PFSK-1 (cell line): ENCODE data around the gene SCN10A.

Source experiments
- FOXP2 ChIP-seq: optimal IDR thresholded peaks from 2 replicates; pipeline ENCODE3; 2011; ENCODE audit warnings: borderline replicate concordance, control low read depth, inconsistent platforms; ENCODE audit not compliant: insufficient read depth; ENCODE audit errors: extremely low read length, extremely low read depth
- POLR2AphosphoS5 ChIP-seq: IDR thresholded peaks from 2 replicates; pipeline ENCODE4 v1.6.1; 2012; ENCODE audit warnings: low read depth, mild to moderate bottlenecking, control low read depth, low read length, moderate library complexity
- REST ChIP-seq, 2 experiments: IDR thresholded peaks; 2 replicates each; pipeline versions ENCODE4 v1.6.1 to v1.8.0; 2011 to 2012; ENCODE audit warnings: low read depth in 2 of 2, low read length in 2 of 2, control low read depth in 1 of 2, inconsistent platforms in 1 of 2, mild to moderate bottlenecking in 1 of 2, moderate library complexity in 1 of 2; ENCODE audit not compliant: insufficient read depth in 1 of 2
- SIN3A ChIP-seq: IDR thresholded peaks from 2 replicates; pipeline ENCODE4 v1.6.1; 2012; ENCODE audit warnings: mild to moderate bottlenecking, low read length, moderate library complexity, borderline replicate concordance; ENCODE audit not compliant: insufficient read depth
- TAF1 ChIP-seq: IDR thresholded peaks from 2 replicates; pipeline ENCODE4 v1.6.1; 2012; ENCODE audit warnings: low read length, control low read depth, borderline replicate concordance; ENCODE audit not compliant: insufficient read depth

The SCN10A gene

GRCh38 chr3:38738630-38739395, 77.2 kb downstream of the SCN10A start:
- no peak for TF ChIP-seq FOXP2
- no peak for TF ChIP-seq TAF1
- TF ChIP-seq POLR2AphosphoS5, result no peak
- no peak for TF ChIP-seq REST (IDR thresholded peaks at IDR 0.05; ENCODE audit: insufficient read depth in 1 of 2, low read depth in 2 of 2, low read length in 2 of 2)
- TF ChIP-seq SIN3A, result no peak

GRCh38 chr3:38731522-38731921, 84.5 kb downstream of the SCN10A start:
- TF ChIP-seq REST (IDR thresholded peaks at IDR 0.05; ENCODE audit: insufficient read depth in 1 of 2, low read depth in 2 of 2, low read length in 2 of 2) (no peak), POLR2AphosphoS5 (no peak), FOXP2 (no peak)

GRCh38 chr3:38730281-38730680, 85.7 kb downstream of the SCN10A start:
- TF ChIP-seq POLR2AphosphoS5 (no peak), REST (IDR thresholded peaks at IDR 0.05; ENCODE audit: insufficient read depth in 1 of 2, low read depth in 2 of 2, low read length in 2 of 2) (no peak), FOXP2 (no peak), SIN3A (no peak), TAF1 (no peak)

- TF ChIP-seq REST (IDR thresholded peaks at IDR 0.05; ENCODE audit: insufficient read depth in 1 of 2, low read depth in 2 of 2, low read length in 2 of 2) (no peak), FOXP2 (no peak), POLR2AphosphoS5 (no peak), SIN3A (no peak), TAF1 (no peak)
These were observed 88.0 kb downstream of the SCN10A start for GRCh38 chr3:38728008-38728407.
